Effector memory CD4-positive, alpha-beta T cell (primary cell): ENCODE data around the gene NELFCD.
"Not testable (repeated sequence)": the region's sequence is repeated elsewhere in the genome, so short reads cannot be mapped to it uniquely, and the experiment has no call there.

Source experiments
- DNase-seq, 3 donors: peaks; one replicate each; pipeline ENCODE4 v3.0.0-alpha.2; 2020
- H3K27ac ChIP-seq: 2 replicates; pipeline ENCODE4 v1.7.0; 2013; ENCODE audit warnings: mild to moderate bottlenecking, low read length, moderate library complexity; ENCODE audit not compliant: insufficient read depth, poor library complexity, severe bottlenecking
- H3K27me3 ChIP-seq: replicated peaks from 2 replicates; pipeline ENCODE4 v1.7.0; 2013; ENCODE audit warnings: mild to moderate bottlenecking, low read length; ENCODE audit not compliant: insufficient read depth, control insufficient read depth, poor library complexity, severe bottlenecking
- H3K36me3 ChIP-seq: 2 replicates; pipeline ENCODE4 v1.7.0; 2013; ENCODE audit warnings: mild to moderate bottlenecking, low read length, moderate library complexity; ENCODE audit not compliant: control insufficient read depth, insufficient read depth
- H3K4me1 ChIP-seq: 2 replicates; pipeline ENCODE4 v1.7.0; 2013; ENCODE audit warnings: low read length, mild to moderate bottlenecking; ENCODE audit not compliant: control insufficient read depth, insufficient read depth, poor library complexity, severe bottlenecking
- H3K4me3 ChIP-seq: 2 replicates; pipeline ENCODE4 v1.7.0; 2013; ENCODE audit warnings: low read length, low read depth, mild to moderate bottlenecking; ENCODE audit not compliant: insufficient read depth, poor library complexity, severe bottlenecking
- H3K9me3 ChIP-seq: 2 replicates; pipeline ENCODE4 v1.7.0; 2013; ENCODE audit warnings: mild to moderate bottlenecking, low read length, moderate library complexity; ENCODE audit not compliant: control insufficient read depth

NELFCD gene

DNA sequence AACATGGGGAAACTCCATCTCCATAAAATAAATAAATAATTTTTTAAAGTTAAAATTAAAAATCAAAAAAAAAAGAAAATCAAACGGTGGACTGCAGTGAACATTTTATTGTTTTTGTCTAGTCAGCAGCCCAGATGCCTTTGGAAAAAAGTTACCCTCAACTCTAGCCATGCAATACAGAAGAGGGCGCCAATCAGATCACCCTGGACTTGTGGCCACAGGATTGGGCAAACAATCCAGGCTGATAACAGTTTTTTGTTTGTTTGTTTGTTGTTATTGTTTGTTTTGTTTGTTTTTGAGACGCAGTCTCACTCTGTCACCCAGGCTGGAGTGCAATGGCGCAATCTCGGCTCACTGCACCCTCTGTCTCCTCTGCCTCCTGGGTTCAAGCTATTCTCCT, 30.5 kb upstream of the NELFCD start:
- Histone ChIP-seq H3K4me1 (no peaks in the 10 kb centered on the region), H3K27ac (no peak overlapping the region), H3K27me3 (no peaks in the 10 kb centered on the region), H3K4me3 (no peak overlapping the region), H3K9me3 (no peaks in the 10 kb centered on the region), H3K36me3 (no peaks in the 10 kb centered on the region)
- DNase-seq = no peak

DNA sequence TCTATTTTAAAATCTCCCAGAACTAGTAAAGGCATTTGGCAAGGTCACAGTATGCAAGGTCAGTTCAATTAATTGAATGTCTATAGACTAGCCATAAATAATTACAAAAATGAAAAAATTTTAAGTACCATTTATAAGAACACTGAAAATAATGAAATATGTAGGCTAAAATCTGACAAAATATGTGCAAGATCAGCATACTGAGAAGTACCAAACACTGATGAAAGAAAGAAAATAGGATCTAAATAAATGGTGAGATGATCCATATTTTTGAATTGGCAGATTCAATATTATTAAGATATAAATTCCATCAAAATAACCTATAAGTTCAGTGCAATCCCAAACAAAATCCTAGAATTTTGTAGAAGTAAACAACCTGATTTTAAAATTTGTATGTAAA, 28.0 kb upstream of the NELFCD start:
- no peaks in the 10 kb centered on the region for H3K27me3 ChIP-seq
- H3K27ac ChIP-seq = no peak overlapping the region
- H3K4me3 ChIP-seq = no peak overlapping the region
- H3K9me3 ChIP-seq = no peaks in the 10 kb centered on the region
- no peak for DNase-seq
- H3K4me1 ChIP-seq = no peaks in the 10 kb centered on the region
- no peaks in the 10 kb centered on the region for H3K36me3 ChIP-seq

DNA sequence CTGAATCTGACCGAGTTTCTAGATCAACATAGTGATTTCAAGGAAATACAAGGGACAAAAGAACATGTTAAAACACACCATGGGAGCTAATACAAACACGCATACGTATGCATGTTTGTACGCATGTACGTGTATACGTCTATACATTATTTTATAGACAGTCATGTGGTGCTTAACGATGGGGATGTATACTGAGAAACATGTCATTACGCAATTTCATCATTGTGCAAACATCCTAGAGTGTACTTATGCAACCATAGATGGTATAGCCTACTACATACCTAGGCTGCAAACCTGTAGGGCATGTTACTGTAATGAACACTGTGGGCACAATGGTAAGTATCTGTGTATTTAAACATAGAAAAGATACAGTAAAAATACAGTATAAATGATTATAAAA, 25.0 kb upstream of the NELFCD start:
- H3K27me3 ChIP-seq = no peaks in the 10 kb centered on the region
- no peaks in the 10 kb centered on the region for H3K36me3 ChIP-seq
- H3K27ac ChIP-seq = no peak overlapping the region
- no peak for DNase-seq
- no peaks in the 10 kb centered on the region for H3K9me3 ChIP-seq
- H3K4me1 ChIP-seq = no peaks in the 10 kb centered on the region
- H3K4me3 ChIP-seq = no peak overlapping the region

DNA sequence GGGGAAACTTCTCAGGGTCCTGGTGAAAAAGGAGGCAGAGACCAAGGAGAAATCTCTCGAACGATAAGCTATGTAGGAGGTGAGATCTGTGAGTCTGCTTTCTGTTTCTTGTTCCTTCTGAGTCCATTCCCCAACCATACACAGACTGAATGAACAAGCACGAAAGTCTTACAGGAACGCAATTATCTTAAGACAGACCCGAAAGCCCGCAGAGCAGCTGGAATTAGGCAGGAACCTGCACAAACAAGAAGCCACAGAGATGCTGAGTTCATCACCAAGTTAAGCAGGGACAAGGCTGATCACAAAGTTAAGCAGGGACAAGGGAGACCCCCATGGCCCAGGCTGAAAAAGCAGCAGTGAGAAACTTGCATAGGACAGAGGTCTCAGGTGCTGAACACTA, 21.4 kb upstream of the NELFCD start:
- no peak for DNase-seq
- no peaks in the 10 kb centered on the region for H3K4me1 ChIP-seq
- no peaks in the 10 kb centered on the region for H3K36me3 ChIP-seq
- H3K9me3 ChIP-seq = no peaks in the 10 kb centered on the region
- no peak overlapping the region for H3K4me3 ChIP-seq
- no peak overlapping the region for H3K27ac ChIP-seq
- H3K27me3 ChIP-seq = no peaks in the 10 kb centered on the region

- no peak overlapping the region for H3K27ac ChIP-seq
- H3K4me3 ChIP-seq = no peak overlapping the region
- H3K9me3 ChIP-seq = no peaks in the 10 kb centered on the region
- H3K27me3 ChIP-seq = no peaks in the 10 kb centered on the region
- no peaks in the 10 kb centered on the region for H3K36me3 ChIP-seq
- DNase-seq = no peak
- H3K4me1 ChIP-seq = no peaks in the 10 kb centered on the region
Measured at GRCh38 chr20:58963060-58963584, 17.9 kb upstream of the NELFCD start.

DNA sequence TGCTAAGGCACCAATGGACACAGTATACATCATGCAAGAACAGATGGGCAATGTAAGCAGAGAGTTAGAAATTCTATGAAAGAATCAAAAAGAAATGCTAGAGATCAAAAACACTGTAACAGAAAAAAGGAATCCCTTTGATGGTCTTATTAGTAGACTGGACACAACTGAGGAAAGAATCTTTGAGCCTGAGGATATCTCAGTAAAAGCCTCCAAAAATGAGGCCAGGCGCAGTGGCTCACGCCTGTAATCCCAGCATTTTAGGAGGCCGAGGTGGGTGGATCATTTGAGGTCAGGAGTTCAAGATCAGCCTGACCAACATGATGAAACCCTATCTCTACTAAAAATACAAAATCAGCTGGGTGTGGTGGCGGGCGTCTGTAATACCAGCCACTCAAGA, 17.1 kb upstream of the NELFCD start:
- DNase-seq, H3K36me3 ChIP-seq, H3K27ac ChIP-seq, H3K4me1 ChIP-seq, H3K4me3 ChIP-seq, H3K9me3 ChIP-seq, H3K27me3 ChIP-seq: not testable (repeated sequence)

DNA sequence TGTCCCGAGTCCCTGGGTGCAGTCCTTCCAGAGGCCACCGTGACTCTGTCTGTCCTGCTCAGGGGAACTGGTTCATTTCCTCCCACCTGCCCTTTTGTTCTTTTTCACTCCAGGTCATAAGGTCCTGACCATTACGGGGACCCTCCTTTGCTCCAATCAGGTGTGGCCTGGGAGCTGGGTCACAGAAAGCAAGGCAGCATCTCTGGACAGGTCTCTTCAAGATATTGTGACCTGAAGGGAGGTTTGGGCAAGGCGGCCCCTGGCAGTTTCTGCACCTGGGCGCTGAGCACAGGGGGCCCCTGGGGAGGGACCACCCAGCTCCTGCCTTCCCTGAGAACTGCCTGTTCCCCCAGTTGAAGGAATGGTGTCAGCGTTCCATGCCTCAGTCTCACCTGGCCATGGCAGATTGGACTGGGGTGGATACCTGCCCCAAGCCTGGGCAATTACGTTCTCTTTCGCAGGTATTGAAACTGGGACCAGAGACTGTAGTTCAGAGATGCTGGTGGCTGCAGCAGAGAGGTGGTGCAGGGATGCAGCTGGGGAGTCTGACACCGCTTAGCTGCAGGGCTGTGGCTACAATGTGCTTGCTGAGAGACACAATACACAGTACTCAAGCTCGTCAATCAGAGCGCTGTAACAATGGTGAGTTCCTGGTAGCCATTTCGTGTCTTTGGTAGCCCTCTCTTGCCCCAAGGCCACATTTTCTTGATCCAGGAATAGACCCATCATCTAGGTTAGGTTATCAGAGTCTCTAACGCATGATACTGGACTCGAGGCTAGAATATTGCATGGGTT, 15.6 kb upstream of the NELFCD start:
- Histone ChIP-seq H3K36me3 (no peaks in the 10 kb centered on the region), H3K4me1 (no peaks in the 10 kb centered on the region), H3K27me3 (no peaks in the 10 kb centered on the region), H3K9me3 (no peaks in the 10 kb centered on the region), H3K4me3 (no peak overlapping the region), H3K27ac (no peak overlapping the region)
- DNase-seq = no peak

DNA sequence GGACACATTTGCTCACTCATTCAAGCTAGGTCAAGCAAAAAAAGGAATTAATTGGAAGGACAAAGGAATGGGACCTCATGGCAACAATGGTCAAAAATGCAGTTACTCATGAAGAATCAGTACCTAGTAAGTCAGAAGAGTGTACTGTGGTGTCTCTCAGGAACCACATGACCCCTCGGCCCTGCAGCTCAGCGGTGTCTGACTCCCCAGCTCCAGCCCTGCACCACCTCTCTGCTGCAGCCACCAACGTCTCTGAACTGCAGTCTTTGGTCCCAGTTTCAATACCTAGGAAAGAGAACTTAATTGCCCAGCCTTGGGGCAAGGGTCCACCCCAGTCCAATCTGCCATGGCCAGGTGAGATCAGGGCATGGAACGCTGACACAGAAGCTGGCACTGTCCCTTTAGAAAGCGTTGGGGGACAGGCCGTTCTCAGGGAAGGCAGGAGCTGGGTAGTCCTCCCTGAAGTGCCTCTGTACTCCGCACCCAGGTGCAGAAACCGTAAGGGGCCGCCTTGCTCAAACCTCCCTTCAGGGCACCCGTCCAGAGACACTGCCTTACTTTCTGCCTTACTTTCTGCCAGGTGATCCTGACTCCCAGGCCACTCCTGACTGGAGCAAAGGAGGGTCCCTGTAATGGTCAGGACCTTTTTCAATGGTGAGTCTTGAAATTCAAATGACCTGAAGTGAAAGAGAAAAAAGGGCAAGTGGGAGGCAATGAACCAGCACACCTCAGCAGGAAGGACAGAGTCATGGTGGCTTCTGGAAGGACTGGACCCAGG, 13.2 kb upstream of the NELFCD start:
- H3K4me1 ChIP-seq = no peaks in the 10 kb centered on the region
- H3K27ac ChIP-seq = no peak overlapping the region
- DNase-seq = no peak
- no peaks in the 10 kb centered on the region for H3K9me3 ChIP-seq
- no peaks in the 10 kb centered on the region for H3K36me3 ChIP-seq
- no peak overlapping the region for H3K4me3 ChIP-seq
- no peaks in the 10 kb centered on the region for H3K27me3 ChIP-seq

DNA sequence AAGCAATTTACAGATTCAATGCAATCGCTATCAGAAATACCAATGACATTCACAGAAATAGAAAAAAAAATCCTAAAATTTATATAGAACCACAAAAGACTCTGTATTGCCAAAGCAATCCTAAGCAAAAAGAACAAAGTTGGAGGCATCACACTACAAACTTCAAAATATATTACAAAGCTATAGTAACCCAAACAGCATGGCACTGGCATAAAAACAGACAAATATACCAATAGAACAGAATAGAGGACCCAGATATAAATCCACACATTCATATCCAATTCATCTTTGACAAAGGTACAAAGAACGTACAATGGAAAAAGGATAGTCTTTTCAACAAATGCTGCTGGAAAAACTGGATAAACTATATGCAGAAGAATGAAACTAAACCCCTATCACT, 11.6 kb upstream of the NELFCD start:
- Histone ChIP-seq H3K4me1 (no peaks in the 10 kb centered on the region), H3K9me3 (no peaks in the 10 kb centered on the region), H3K36me3 (no peaks in the 10 kb centered on the region), H3K27ac (no peak overlapping the region), H3K4me3 (no peak overlapping the region), H3K27me3 (no peaks in the 10 kb centered on the region)
- DNase-seq = no peak

DNA sequence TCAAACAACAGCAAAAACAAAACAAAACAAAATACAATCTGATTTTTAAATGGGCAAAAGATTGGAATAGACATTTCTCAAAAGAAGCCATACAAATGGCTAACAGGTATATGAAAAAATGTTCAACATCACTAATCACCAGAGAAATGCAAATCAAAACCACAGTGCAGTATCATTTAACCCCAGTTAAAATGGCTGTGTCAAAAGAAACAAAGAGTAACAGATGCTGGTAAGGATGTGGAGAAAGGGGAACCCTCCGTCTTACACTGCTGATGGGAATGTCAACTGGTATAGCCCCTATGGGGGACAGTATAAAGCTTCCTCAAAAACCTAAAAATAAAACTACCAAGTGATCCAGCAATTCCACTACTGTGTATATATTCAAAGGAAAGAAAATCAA, 10.9 kb upstream of the NELFCD start:
- Histone ChIP-seq H3K27me3 (no peaks in the 10 kb centered on the region), H3K9me3 (no peaks in the 10 kb centered on the region), H3K4me1 (no peaks in the 10 kb centered on the region), H3K36me3 (no peaks in the 10 kb centered on the region), H3K27ac (no peak overlapping the region), H3K4me3 (no peak overlapping the region)
- DNase-seq = no peak
